Stimulated activated naive CD8-positive, alpha-beta T cell treated with anti-CD3 and anti-CD28 coated beads, Interleukin-15, amount 100 ng/mL, for 72 hours (primary cell): ENCODE data around the gene USH1G.

Experiments used
- ATAC-seq: fragments of 150-1000 bp; cut with Tn5 transposase; 2 replicates; pipeline ENCODE4 v1.10.0; 2021; ENCODE audit warnings: mild to moderate bottlenecking, moderate library complexity
- DNase-seq, 2 donors: peaks; one replicate each; pipeline ENCODE4 v3.0.0; 2021 to 2022
- H3K27ac Mint-ChIP-seq, 2 donors: one replicate each; pipeline ENCODE4 v1.8.0; 2022; ENCODE audit warnings: mild to moderate bottlenecking in 2 of 2, mixed read lengths in 2 of 2, moderate library complexity in 2 of 2
- H3K27me3 Mint-ChIP-seq: one replicate; pipeline ENCODE4 v1.8.0; 2022; ENCODE audit warnings: mixed read lengths
- H3K4me1 Mint-ChIP-seq: one replicate; pipeline ENCODE4 v1.8.0; 2022; ENCODE audit warnings: mild to moderate bottlenecking, mixed read lengths
- H3K4me3 Mint-ChIP-seq, 2 donors: one replicate each; pipeline ENCODE4 v1.8.0; 2022; ENCODE audit warnings: mild to moderate bottlenecking in 2 of 2, mixed read lengths in 2 of 2, moderate library complexity in 1 of 2
- H3K9me3 Mint-ChIP-seq, 2 donors: one replicate each; pipeline ENCODE4 v1.8.0; 2022; ENCODE audit warnings: mixed read lengths in 2 of 2

USH1G gene

GRCh38 chr17:74959826-74960515, 36.9 kb upstream of the USH1G start:
- Mint-ChIP-seq H3K4me1 (peaks cover 15% of the 10 kb centered on the region), H3K4me3 (no peak overlapping the region), H3K27me3 (peaks cover 6% of the 10 kb centered on the region), H3K9me3 (no peaks in the 10 kb centered on the region), H3K27ac (no peak overlapping the region)
- ATAC-seq = no peak
- no peak for DNase-seq

- H3K9me3 Mint-ChIP-seq = no peaks in the 10 kb centered on the region
- peak; percentile 53 for ATAC-seq
- peaks cover 6% of the 10 kb centered on the region for H3K27me3 Mint-ChIP-seq
- DNase-seq = peak; percentile 80 to 84
- H3K4me1 Mint-ChIP-seq = peaks cover 15% of the 10 kb centered on the region
- H3K4me3 Mint-ChIP-seq = no peak overlapping the region
- H3K27ac Mint-ChIP-seq = no peak overlapping the region
Measured at GRCh38 chr17:74957935-74958740, 35.1 kb upstream of the USH1G start.

GRCh38 chr17:74956093-74956492, 33.0 kb upstream of the USH1G start:
- no peak overlapping the region for H3K4me3 Mint-ChIP-seq
- peaks cover 10% of the 10 kb centered on the region for H3K4me1 Mint-ChIP-seq
- H3K27me3 Mint-ChIP-seq = peaks cover 6% of the 10 kb centered on the region
- H3K9me3 Mint-ChIP-seq = no peaks in the 10 kb centered on the region
- ATAC-seq (no peak), DNase-seq (no peak)
- no peak overlapping the region for H3K27ac Mint-ChIP-seq

GRCh38 chr17:74954665-74955421, 31.8 kb upstream of the USH1G start:
- Mint-ChIP-seq H3K9me3 (no peaks in the 10 kb centered on the region), H3K4me3 (no peak overlapping the region), H3K27ac (peak overlapping the region in 1 of 2 donors; percentile 58), H3K27me3 (peaks cover 6% of the 10 kb centered on the region), H3K4me1 (peaks cover 4% of the 10 kb centered on the region)
- ATAC-seq (no peak), DNase-seq (no peak)

GRCh38 chr17:74954115-74954514, 31.1 kb upstream of the USH1G start:
- Mint-ChIP-seq H3K4me1 (peaks cover 4% of the 10 kb centered on the region), H3K4me3 (no peak overlapping the region), H3K27ac (no peak overlapping the region), H3K9me3 (no peaks in the 10 kb centered on the region), H3K27me3 (peaks cover 6% of the 10 kb centered on the region)
- no peak for DNase-seq
- ATAC-seq = no peak

- no peak for DNase-seq
- H3K27me3 Mint-ChIP-seq = peaks cover 4% of the 10 kb centered on the region
- ATAC-seq = no peak
- H3K27ac Mint-ChIP-seq = no peak overlapping the region
- no peaks in the 10 kb centered on the region for H3K9me3 Mint-ChIP-seq
- peaks cover 3% of the 10 kb centered on the region for H3K4me1 Mint-ChIP-seq
- H3K4me3 Mint-ChIP-seq = no peak overlapping the region
Measured at GRCh38 chr17:74953134-74953687, 30.2 kb upstream of the USH1G start.

GRCh38 chr17:74952431-74953133, 29.5 kb upstream of the USH1G start:
- no peaks in the 10 kb centered on the region for H3K9me3 Mint-ChIP-seq
- H3K4me1 Mint-ChIP-seq = no peaks in the 10 kb centered on the region
- DNase-seq (no peak), ATAC-seq (no peak)
- no peak overlapping the region for H3K4me3 Mint-ChIP-seq
- no peaks in the 10 kb centered on the region for H3K27me3 Mint-ChIP-seq
- H3K27ac Mint-ChIP-seq = no peak overlapping the region

- DNase-seq (no peak), ATAC-seq (no peak)
- Mint-ChIP-seq H3K27me3 (no peaks in the 10 kb centered on the region), H3K4me1 (no peaks in the 10 kb centered on the region), H3K4me3 (no peak overlapping the region), H3K27ac (no peak overlapping the region), H3K9me3 (no peaks in the 10 kb centered on the region)
Measured at GRCh38 chr17:74951680-74952421, 28.8 kb upstream of the USH1G start.

- H3K27me3 Mint-ChIP-seq = no peaks in the 10 kb centered on the region
- no peak overlapping the region for H3K27ac Mint-ChIP-seq
Measured at GRCh38 chr17:74951065-74951464, 28.0 kb upstream of the USH1G start.

GRCh38 chr17:74950207-74950606, 27.2 kb upstream of the USH1G start:
- Mint-ChIP-seq H3K27me3 (peaks cover 4% of the 10 kb centered on the region), H3K27ac (no peak overlapping the region), H3K4me1 (no peaks in the 10 kb centered on the region), H3K4me3 (no peak overlapping the region), H3K9me3 (no peaks in the 10 kb centered on the region)
- no peak for DNase-seq
- ATAC-seq = no peak

More at GRCh38 chr17:74951065-74951464, 28.0 kb upstream of the USH1G start:
- H3K4me3 Mint-ChIP-seq = no peak overlapping the region
- DNase-seq (no peak), ATAC-seq (no peak)
- no peaks in the 10 kb centered on the region for H3K9me3 Mint-ChIP-seq
- no peaks in the 10 kb centered on the region for H3K4me1 Mint-ChIP-seq

GRCh38 chr17:74949455-74950115, 26.5 kb upstream of the USH1G start:
- no peak overlapping the region for H3K27ac Mint-ChIP-seq
- ATAC-seq (no peak), DNase-seq (no peak)
- no peaks in the 10 kb centered on the region for H3K9me3 Mint-ChIP-seq
- H3K4me1 Mint-ChIP-seq = no peaks in the 10 kb centered on the region
- H3K4me3 Mint-ChIP-seq = no peak overlapping the region
- H3K27me3 Mint-ChIP-seq = peaks cover 7% of the 10 kb centered on the region

- peaks cover 23% of the 10 kb centered on the region for H3K27me3 Mint-ChIP-seq
- H3K9me3 Mint-ChIP-seq = no peaks in the 10 kb centered on the region
- H3K4me1 Mint-ChIP-seq = no peaks in the 10 kb centered on the region
- H3K27ac Mint-ChIP-seq = peak overlapping the region in 1 of 2 donors; percentile 14
- no peak overlapping the region for H3K4me3 Mint-ChIP-seq
- ATAC-seq (no peak), DNase-seq (no peak)
Measured at GRCh38 chr17:74947041-74947754, 24.1 kb upstream of the USH1G start.

GRCh38 chr17:74946641-74947040, 23.6 kb upstream of the USH1G start:
- Mint-ChIP-seq H3K9me3 (no peaks in the 10 kb centered on the region), H3K27ac (no peak overlapping the region), H3K4me1 (no peaks in the 10 kb centered on the region), H3K4me3 (no peak overlapping the region), H3K27me3 (peaks cover 28% of the 10 kb centered on the region)
- DNase-seq (no peak), ATAC-seq (no peak)

GRCh38 chr17:74945543-74945942, 22.5 kb upstream of the USH1G start:
- H3K27ac Mint-ChIP-seq = no peak overlapping the region
- no peaks in the 10 kb centered on the region for H3K9me3 Mint-ChIP-seq
- peaks cover 31% of the 10 kb centered on the region for H3K27me3 Mint-ChIP-seq

More at GRCh38 chr17:74945543-74945942, 22.5 kb upstream of the USH1G start:
- ATAC-seq = no peak
- DNase-seq = no peak
- H3K4me3 Mint-ChIP-seq = no peak overlapping the region
- H3K4me1 Mint-ChIP-seq = no peaks in the 10 kb centered on the region
